Fibroblast of skin of right quadriceps (primary cell): ENCODE results near the gene ACSL6.
"Not testable (repeated sequence)": the region's sequence is repeated elsewhere in the genome, so short reads cannot be mapped to it uniquely, and the experiment has no call there.

Source experiments
- DNase-seq: peaks from one replicate; pipeline ENCODE4 v3.0.0-alpha.2; 2013

The ACSL6 gene

GRCh38 chr5:131914472-131914871 is 97.0 kb downstream of the ACSL6 start:
- DNase-seq: no peak

- no peak for DNase-seq
Observed at GRCh38 chr5:131913603-131914002, 97.9 kb downstream of the ACSL6 start.

DNA sequence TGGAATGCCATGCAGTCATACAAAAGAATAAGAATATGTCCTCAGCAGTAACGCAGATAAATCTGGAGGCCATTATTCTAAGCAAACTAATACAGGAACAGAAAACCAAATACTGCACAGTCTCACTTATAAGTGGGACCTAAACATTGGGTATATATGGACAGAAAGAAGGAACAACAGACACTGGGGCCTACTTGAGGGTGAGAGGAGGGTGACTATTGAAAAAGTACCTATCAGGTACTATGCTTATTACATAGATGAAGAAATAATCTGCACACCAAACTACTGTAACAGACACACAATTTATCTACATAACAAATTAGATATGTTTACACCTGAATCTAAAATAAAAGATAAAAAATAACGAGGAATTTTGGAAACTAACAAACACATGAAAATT is 104.8 kb downstream of the ACSL6 start:
- no peak for DNase-seq

DNA sequence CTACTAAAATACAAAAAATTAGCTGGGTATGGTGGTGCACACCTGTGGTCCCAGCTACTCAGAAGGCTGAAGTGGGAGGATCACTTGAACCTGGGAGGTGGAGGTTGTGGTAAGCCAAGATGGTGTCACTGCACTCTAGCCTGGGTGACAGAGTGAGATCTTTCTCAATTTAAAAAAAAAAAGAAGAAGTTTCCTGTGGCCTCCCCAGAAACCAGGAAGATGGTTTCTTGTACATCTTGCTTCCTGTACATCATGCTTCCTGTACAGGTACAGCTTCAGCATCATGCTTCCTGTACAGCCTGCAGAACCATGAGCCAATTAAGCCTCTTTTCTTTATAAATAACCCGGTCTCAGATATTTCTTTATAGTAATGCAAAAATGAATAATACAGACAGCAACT is 109.2 kb downstream of the ACSL6 start:
- not testable (repeated sequence) for DNase-seq
